B cell (primary cell): ENCODE results near the gene PPP2R3C. TPM values are rescaled to one million over a fixed set of nuclear protein-coding genes. Genes with fewer than 3 reads are reported as not detected.

Experiments
- ATAC-seq: fragments of 200-7000 bp; cut with Tn5 transposase; one replicate; pipeline ENCODE4 v1.10.0; 2021; ENCODE audit warnings: low read depth, mild to moderate bottlenecking, moderate number of reproducible peaks, moderate library complexity
- CTCF ChIA-PET: fragments of 350-600 bp; sonication (Branson Sonifier 250); formaldehyde crosslinking; loops from one replicate; lab custom pipeline; 2021; ENCODE audit warnings: antibody characterized with exemption, inconsistent platforms; lab: Charles Lee
- POLR2A ChIA-PET: fragments of 350-600 bp; sonication (Branson Sonifier 250); formaldehyde crosslinking; loops from one replicate; lab custom pipeline; 2021; ENCODE audit warnings: antibody characterized with exemption; lab: Charles Lee
- DNase-seq: peaks from one replicate; pipeline ENCODE4 v3.0.0; 2013
- H2AFZ ChIP-seq: 2 replicates; pipeline ENCODE4 v1.6.1; 2012; ENCODE audit warnings: mild to moderate bottlenecking, low read depth, low read length; ENCODE audit not compliant: insufficient read depth, poor library complexity, severe bottlenecking
- H3K27ac ChIP-seq, 2 donors: 1 replicate in 1 of 2; 2 replicates in 1 of 2; pipeline ENCODE4 v1.5.1; 2012 to 2013; ENCODE audit warnings: low read length in 2 of 2, mild to moderate bottlenecking in 2 of 2, moderate library complexity in 1 of 2
- H3K27me3 ChIP-seq, 4 experiments: fragments of 200-600 bp in 1 of 4; sonication (generic) in 1 of 4; replicated peaks in 1 of 4; 1 replicate in 2 of 4; 2 replicates in 2 of 4; pipeline versions ENCODE4 v1.6.1 to v1.7.0; 2013 to 2016; ENCODE audit warnings: low read length in 3 of 4, mild to moderate bottlenecking in 2 of 4, mixed read lengths in 1 of 4, moderate library complexity in 1 of 4; ENCODE audit not compliant: insufficient read depth in 4 of 4, control insufficient read depth in 3 of 4; ENCODE audit errors: control extremely low read depth in 1 of 4
- H3K36me3 ChIP-seq, 2 experiments: replicated peaks in 1 of 2; 1 replicate in 1 of 2; 2 replicates in 1 of 2; pipeline versions ENCODE4 v1.6.1 to v1.7.1; 2013; ENCODE audit warnings: low read length in 1 of 2; ENCODE audit not compliant: insufficient read depth in 2 of 2, control insufficient read depth in 1 of 2; ENCODE audit errors: control extremely low read depth in 1 of 2, extremely low read depth in 1 of 2
- H3K4me1 ChIP-seq, 2 donors: fragments of 200-600 bp in 1 of 2; sonication (generic) in 1 of 2; 1 replicate in 1 of 2; 2 replicates in 1 of 2; pipeline versions ENCODE4 v1.5.1 to v1.6.1; 2013 to 2017; ENCODE audit warnings: low read length in 2 of 2; ENCODE audit not compliant: control insufficient read depth in 2 of 2, insufficient read depth in 2 of 2
- H3K4me2 ChIP-seq: replicated peaks from 2 replicates; pipeline ENCODE3; 2012; ENCODE audit warnings: mild to moderate bottlenecking, low read depth, low read length; ENCODE audit not compliant: poor library complexity, severe bottlenecking
- H3K4me3 ChIP-seq, 5 experiments: fragments of 200-600 bp in 1 of 5; sonication (generic) in 1 of 5; 1 replicate in 3 of 5; 2 replicates in 2 of 5; pipeline versions ENCODE4 v1.5.1 to v1.7.0; 2011 to 2016; ENCODE audit warnings: low read length in 4 of 5, mild to moderate bottlenecking in 4 of 5, low read depth in 2 of 5, control low read depth in 1 of 5, moderate library complexity in 1 of 5; ENCODE audit not compliant: insufficient read depth in 1 of 5; ENCODE audit errors: control extremely low read depth in 1 of 5, extremely low read depth in 1 of 5
- H3K79me2 ChIP-seq: fragments of 200-600 bp; sonication (generic); one replicate; pipeline ENCODE4 v1.6.0; 2016; ENCODE audit warnings: low read length; ENCODE audit not compliant: control insufficient read depth, insufficient read depth
- H3K9ac ChIP-seq: fragments of 200-600 bp; sonication (generic); 2 replicates; pipeline ENCODE4 v1.6.1; 2017; ENCODE audit warnings: mild to moderate bottlenecking, low read length, moderate library complexity
- H3K9me3 ChIP-seq, 3 donors: one replicate each; pipeline versions ENCODE4 v1.6.1 to v1.7.1; 2013; ENCODE audit warnings: low read length in 2 of 3; ENCODE audit not compliant: control insufficient read depth in 2 of 3, insufficient read depth in 1 of 3; ENCODE audit errors: control extremely low read depth in 1 of 3
- H4K20me1 ChIP-seq: 2 replicates; pipeline ENCODE4 v1.6.0; 2012; ENCODE audit warnings: mild to moderate bottlenecking, low read length; ENCODE audit not compliant: insufficient read depth, control insufficient read depth, poor library complexity, severe bottlenecking
- H3K27ac Mint-ChIP-seq: one replicate; pipeline ENCODE4 v1.8.0; 2021; ENCODE audit warnings: mixed read lengths
- H3K27me3 Mint-ChIP-seq: one replicate; pipeline ENCODE4 v1.8.0; 2021; ENCODE audit warnings: mixed read lengths
- H3K4me1 Mint-ChIP-seq: one replicate; pipeline ENCODE4 v1.8.0; 2021; ENCODE audit warnings: mixed read lengths
- H3K4me3 Mint-ChIP-seq: one replicate; pipeline ENCODE4 v1.8.0; 2021; ENCODE audit warnings: mixed read lengths
- H3K9me3 Mint-ChIP-seq: one replicate; pipeline ENCODE4 v1.8.0; 2022; ENCODE audit warnings: mixed read lengths; ENCODE audit not compliant: insufficient read depth
- CTCF ChIP-seq: fragments of 200-600 bp; IDR thresholded peaks from one replicate; pipeline ENCODE4 v1.8.0; 2022; ENCODE audit warnings: antibody characterized with exemption, mild to moderate bottlenecking
- EZH2 ChIP-seq: IDR thresholded peaks from 2 replicates; pipeline ENCODE4 v1.6.1; 2012; ENCODE audit warnings: borderline replicate concordance, low read depth, mild to moderate bottlenecking, moderate library complexity, low read length; ENCODE audit not compliant: insufficient read depth, poor library complexity, severe bottlenecking
- WGBS: methylation state at CpG from one replicate; pipeline ENCODE4 v1.1.5; 2013; ENCODE audit warnings: missing lambda C conversion rate; ENCODE audit not compliant: insufficient coverage; 5-methylcytosine and 5-hydroxymethylcytosine counted together
- intact Hi-C: fragments of 100-400 bp; cut with micrococcal nuclease; formaldehyde crosslinking; loops from one replicate; pipeline ENCODE4 v1.10.0; 2022
- polyA plus RNA-seq: library from polyadenylated mRNA; depleted of rRNA; stranded (reverse); fragments of >200 nt; gene quantifications from 2 replicates; pipeline ENCODE4 v1.2.3, GENCODE V29; 2012
- total RNA-seq, 2 donors: library from RNA; stranded (reverse); fragments of 120-200 nt in 1 of 2; gene quantifications; 1 replicate in 1 of 2; 2 replicates in 1 of 2; pipeline versions ENCODE4 v1.2.3 to v1.2.4, GENCODE V29; 2013 to 2022

PPP2R3C gene
- total and polyA plus RNA-seq, 2 donors (not counting 1 experiment from before 2014, with no cell fraction given): 13.5 to 40.8 TPM

- no peak overlapping the region for H3K27ac Mint-ChIP-seq
- H4K20me1 ChIP-seq: no peaks in the 10 kb centered on the region
- peaks cover 12% of the 10 kb centered on the region for H3K4me1 Mint-ChIP-seq
- no peaks in the 10 kb centered on the region for H3K9me3 ChIP-seq
- intact Hi-C loops: no loop called here
- H3K9ac ChIP-seq: no peak overlapping the region
- POLR2A ChIA-PET: no interaction called here
- H3K9me3 Mint-ChIP-seq: no peaks in the 10 kb centered on the region
- no CpG with 5 or more reads among the region's 1 CpG for WGBS
- no peak for DNase-seq
- H3K4me3 Mint-ChIP-seq: no peak overlapping the region
- H3K4me2 ChIP-seq: no peak overlapping the region
- H3K27me3 ChIP-seq: no peaks in the 10 kb centered on the region
- peaks cover 5 to 6% of the 10 kb centered on the region in 2 donors for H3K4me1 ChIP-seq
- H2AFZ ChIP-seq: no peak overlapping the region
- no peak overlapping the region for H3K27ac ChIP-seq
- peaks cover 0 to 10% of the 10 kb centered on the region in 2 experiments for H3K36me3 ChIP-seq
- no peak for ATAC-seq
- H3K79me2 ChIP-seq: peaks cover 29% of the 10 kb centered on the region
- no peak for TF ChIP-seq CTCF
- no peak for TF ChIP-seq EZH2
- no peaks in the 10 kb centered on the region for H3K27me3 Mint-ChIP-seq
- CTCF ChIA-PET: no interaction called here
- H3K4me3 ChIP-seq: no peak overlapping the region
Measured at GRCh38 chr14:35051796-35052195, 70.0 kb downstream of the PPP2R3C start.

DNA sequence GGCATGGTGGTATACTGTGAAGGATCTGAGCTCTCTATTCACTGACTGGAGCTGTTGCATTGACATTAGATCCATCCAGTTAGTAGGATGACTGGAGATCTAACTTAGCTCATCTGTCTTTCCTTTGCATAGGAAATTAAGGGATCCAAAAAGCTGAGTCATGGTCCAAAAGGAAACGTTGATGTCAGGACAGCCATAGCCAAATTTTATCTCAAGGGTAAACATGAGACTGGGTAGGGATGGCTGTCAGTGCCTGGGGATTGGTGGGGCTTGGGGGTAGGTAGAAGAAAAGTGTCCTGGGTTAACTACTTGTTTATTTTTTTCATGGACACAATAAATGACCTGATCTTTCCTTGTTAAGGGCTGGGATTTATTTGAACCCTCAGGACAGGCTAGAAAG lies 71.1 kb downstream of the PPP2R3C start:
- Histone ChIP-seq H3K9ac (no peak overlapping the region), H2AFZ (no peak overlapping the region), H4K20me1 (no peaks in the 10 kb centered on the region), H3K4me1 (peaks cover 5 to 8% of the 10 kb centered on the region in 2 donors), H3K9me3 (no peaks in the 10 kb centered on the region), H3K27ac (no peak overlapping the region), H3K27me3 (no peaks in the 10 kb centered on the region), H3K4me3 (no peak overlapping the region), H3K36me3 (peaks cover 0 to 10% of the 10 kb centered on the region in 2 experiments), H3K79me2 (peaks cover 29% of the 10 kb centered on the region), H3K4me2 (no peak overlapping the region)
- no peak for ATAC-seq
- intact Hi-C loops: no loop called here
- Mint-ChIP-seq H3K4me3 (no peak overlapping the region), H3K4me1 (peaks cover 17% of the 10 kb centered on the region), H3K27me3 (no peaks in the 10 kb centered on the region), H3K9me3 (no peaks in the 10 kb centered on the region), H3K27ac (no peak overlapping the region)
- no peak for DNase-seq
- TF ChIP-seq EZH2: no peak
- no peak for TF ChIP-seq CTCF
- no CpG with 5 or more reads among the region's 1 CpG for WGBS
- POLR2A ChIA-PET: interaction anchor here (0.6 kb wide), 1 partner anchor 534 kb away, joined by 3 read pairs; no protein-coding TSS in a partner anchor
- CTCF ChIA-PET: no interaction called here
